K562 (cell line): ENCODE data around the gene PRDM11. TPM values are rescaled to one million over a fixed set of nuclear protein-coding genes. Genes with fewer than 3 reads are reported as not detected.

Experiments used
- ATAC-seq: fragments of 200-7000 bp; cut with Tn5 transposase; 3 replicates; pipeline ENCODE4 v1.9.1; 2020; ENCODE audit warnings: moderate library complexity
- BruUV-seq: library from RNA; stranded (reverse); fragments of 400-500 nt; replicated peaks from 2 replicates; lab custom pipeline; 2021; lab: Mats Ljungman, UMichigan
- CTCF ChIA-PET: fragments of 300-600 bp; formaldehyde crosslinking; extraction: SDS; loops from one replicate; lab custom pipeline; 2021; ENCODE audit warnings: low intra/inter-chr PET ratio; lab: Yijun Ruan, JAX
- POLR2A ChIA-PET: fragments of 300-600, 350-650 bp; sonication (Branson Sonifier 250); formaldehyde crosslinking; extraction: SDS; loops from one replicate; lab custom pipeline; 2021; ENCODE audit warnings: antibody characterized with exemption, inconsistent platforms; lab: Yijun Ruan, JAX
- DNase-seq, 4 experiments: peaks; one replicate each; pipeline versions ENCODE4 v3.0.0 to v3.0.0-alpha.2; 2011 to 2018; ENCODE audit warnings: low spot score in 3 of 4, mixed read lengths in 3 of 4; ENCODE audit errors: extremely low read depth in 1 of 4
- FAIRE-seq: peaks from 2 replicates; lab custom pipeline; 2011; peaks lifted over from hg19 to GRCh38; lab: Jason Lieb, UNC
- H2AFZ ChIP-seq: 2 replicates; pipeline ENCODE4 v1.6.0; 2011; ENCODE audit warnings: low read depth, low read length, control low read depth, inconsistent platforms
- H3K27ac ChIP-seq: fragments of 200-600 bp; 3 replicates; pipeline ENCODE4 v1.8.0; 2011; ENCODE audit warnings: low read depth, mild to moderate bottlenecking, control low read depth, inconsistent platforms, low read length, moderate library complexity, mixed read lengths; ENCODE audit errors: extremely low read depth
- H3K27me3 ChIP-seq, 2 experiments: fragments of 300-600 bp in 1 of 2; 2 replicates in 1 of 2; 3 replicates in 1 of 2; pipeline versions ENCODE4 v1.6.0 to v1.8.0; 2011; ENCODE audit warnings: inconsistent platforms in 2 of 2, low read length in 2 of 2, mild to moderate bottlenecking in 1 of 2, mixed read lengths in 1 of 2, moderate library complexity in 1 of 2; ENCODE audit not compliant: control insufficient read depth in 2 of 2, insufficient read depth in 2 of 2
- H3K36me3 ChIP-seq: fragments of 300-600 bp; 3 replicates; pipeline ENCODE4 v1.8.0; 2011; ENCODE audit warnings: mild to moderate bottlenecking, low read length, inconsistent platforms; ENCODE audit not compliant: control insufficient read depth, insufficient read depth
- H3K4me1 ChIP-seq, 2 experiments: fragments of 200-600 bp in 1 of 2; replicated peaks in 1 of 2; 2 replicates in 1 of 2; 3 replicates in 1 of 2; pipeline versions ENCODE4 v1.5.1 to v1.8.0; 2011; ENCODE audit warnings: inconsistent platforms in 2 of 2, low read length in 2 of 2, mild to moderate bottlenecking in 1 of 2, mixed read lengths in 1 of 2, moderate library complexity in 1 of 2; ENCODE audit not compliant: control insufficient read depth in 2 of 2, insufficient read depth in 2 of 2
- H3K4me2 ChIP-seq: 2 replicates; pipeline ENCODE4 v1.6.1; 2011; ENCODE audit warnings: low read length, control low read depth, inconsistent platforms, mixed read lengths; ENCODE audit not compliant: insufficient read depth
- H3K4me3 ChIP-seq: fragments of 200-600 bp; sonication (generic), shearing (Covaris generic); 2 replicates; pipeline ENCODE4 v1.5.1; 2016; ENCODE audit warnings: control low read depth, inconsistent platforms
- H3K79me2 ChIP-seq: fragments of 200-600 bp; 3 replicates; pipeline ENCODE4 v1.8.0; 2011; ENCODE audit warnings: low read length, inconsistent platforms; ENCODE audit not compliant: control insufficient read depth, insufficient read depth
- H3K9ac ChIP-seq, 2 experiments: 2 replicates each; pipeline versions ENCODE4 v1.6.0 to v1.6.1; 2011; ENCODE audit warnings: low read depth in 2 of 2, low read length in 2 of 2, control low read depth in 1 of 2, inconsistent platforms in 1 of 2, mild to moderate bottlenecking in 1 of 2, mixed read lengths in 1 of 2; ENCODE audit not compliant: insufficient read depth in 1 of 2
- H3K9me1 ChIP-seq: one replicate; pipeline ENCODE4 v1.6.0; 2011; ENCODE audit warnings: inconsistent platforms, mild to moderate bottlenecking, low read length, moderate library complexity; ENCODE audit not compliant: control insufficient read depth, insufficient read depth
- H3K9me3 ChIP-seq: replicated peaks from 2 replicates; pipeline ENCODE4 v1.5.1; 2011; ENCODE audit warnings: low read depth, low read length, inconsistent platforms; ENCODE audit not compliant: control insufficient read depth, insufficient read depth
- H4K20me1 ChIP-seq: replicated peaks from 2 replicates; pipeline ENCODE4 v1.6.1; 2011; ENCODE audit warnings: low read length, inconsistent platforms, mixed read lengths; ENCODE audit not compliant: control insufficient read depth, insufficient read depth
- BRD9 ChIP-seq: fragments of 450-650 bp; IDR thresholded peaks from 2 replicates; pipeline ENCODE4 v1.6.1; 2018; ENCODE audit warnings: low read depth; ENCODE audit not compliant: partially characterized antibody
- CCAR2 ChIP-seq: fragments of 200-400 bp; formaldehyde crosslinking; IDR thresholded peaks from 2 replicates; pipeline ENCODE4 v1.6.1; 2017; ENCODE audit warnings: mild to moderate bottlenecking, low read depth, low read length
- ELF1 ChIP-seq: fragments of 200-800 bp; sonication (Bioruptor generic); IDR thresholded peaks from 2 replicates; pipeline ENCODE4 v1.6.1; 2016; ENCODE audit warnings: missing genetic modification characterization, missing compliant biosample characterization
- GATA2 ChIP-seq: sonication (generic); formaldehyde crosslinking; IDR thresholded peaks from 2 replicates; pipeline ENCODE4 v1.4.0; 2020; ENCODE audit warnings: mild to moderate bottlenecking, missing genetic modification reagents
- HDGF ChIP-seq: fragments of 450-650 bp; IDR thresholded peaks from 2 replicates; pipeline ENCODE4 v1.6.1; 2016
- HEY1 ChIP-seq: fragments of 250-450 bp; sonication (Bioruptor Pico); IDR thresholded peaks from 2 replicates; pipeline ENCODE4 v1.5.0; 2020; ENCODE audit warnings: mild to moderate bottlenecking, moderate library complexity, borderline replicate concordance
- HNRNPUL1 ChIP-seq: fragments of 200-400 bp; formaldehyde crosslinking; IDR thresholded peaks from 2 replicates; pipeline ENCODE4 v1.6.1; 2017; ENCODE audit warnings: low read length
- KDM1A ChIP-seq, 2 experiments: fragments of 450-650 bp; IDR thresholded peaks; 2 replicates each; pipeline ENCODE4 v1.6.1; 2016; ENCODE audit warnings: mild to moderate bottlenecking in 2 of 2
- LEF1 ChIP-seq: fragments of 450-650 bp; IDR thresholded peaks from 2 replicates; pipeline ENCODE4 v1.6.1; 2016; ENCODE audit warnings: mild to moderate bottlenecking
- MIER1 ChIP-seq: fragments of 450-650 bp; IDR thresholded peaks from 2 replicates; pipeline ENCODE4 v1.6.1; 2016; ENCODE audit warnings: antibody characterized with exemption, mild to moderate bottlenecking, low read depth
- SAP30 ChIP-seq: fragments of 200-600 bp; sonication (generic); IDR thresholded peaks from 2 replicates; pipeline ENCODE4 v1.6.1; 2012; ENCODE audit warnings: borderline replicate concordance, low read depth, mild to moderate bottlenecking, moderate library complexity, low read length, control low read depth, inconsistent platforms; ENCODE audit not compliant: insufficient read depth, poor library complexity, severe bottlenecking
- SREBF1 ChIP-seq: fragments of 150-350 bp; IDR thresholded peaks from 2 replicates; pipeline ENCODE4 v1.6.1; 2014; ENCODE audit warnings: antibody characterized with exemption, low read depth, low read length, borderline replicate concordance
- TCF7 ChIP-seq: sonication (generic); IDR thresholded peaks from 2 replicates; pipeline ENCODE4 v1.6.1; 2016; ENCODE audit warnings: antibody characterized with exemption, borderline replicate concordance
- TOE1 ChIP-seq, 2 experiments: fragments of 450-650 bp in 1 of 2; sonication (generic) in 1 of 2; formaldehyde crosslinking in 1 of 2; IDR thresholded peaks; 2 replicates each; pipeline versions ENCODE4 v1.7.1 to v1.8.0; 2016 to 2022; ENCODE audit warnings: borderline replicate concordance in 2 of 2, mild to moderate bottlenecking in 2 of 2, antibody characterized with exemption in 1 of 2, inconsistent platforms in 1 of 2, low read depth in 1 of 2, missing genetic modification reagents in 1 of 2, moderate library complexity in 1 of 2
- ZNF23 ChIP-seq: fragments of 250-450 bp; sonication (Bioruptor Pico); IDR thresholded peaks from 2 replicates; pipeline ENCODE4 v1.4.0; 2020; ENCODE audit warnings: mild to moderate bottlenecking
- ZNF24 ChIP-seq: fragments of 450-650 bp; IDR thresholded peaks from 2 replicates; pipeline ENCODE4 v1.6.1; 2016
- ZNF696 ChIP-seq: fragments of 250-450 bp; sonication (Bioruptor Pico); conservative IDR thresholded peaks from 2 replicates; pipeline ENCODE4 v1.4.0; 2020; ENCODE audit warnings: mild to moderate bottlenecking, moderate library complexity
- ZNF707 ChIP-seq: fragments of 250-450 bp; sonication (Bioruptor Pico); conservative IDR thresholded peaks from 2 replicates; pipeline ENCODE4 v1.8.0; 2022; ENCODE audit warnings: inconsistent platforms, mild to moderate bottlenecking, moderate library complexity
- ZNF766 ChIP-seq: fragments of 200-800 bp; sonication (Bioruptor generic); conservative IDR thresholded peaks from 2 replicates; pipeline ENCODE4 v1.6.1; 2016; ENCODE audit warnings: missing genetic modification characterization, missing compliant biosample characterization
- WGBS: fragments of 100-300 bp; shearing (Covaris generic); methylation state at CpG from one replicate; pipeline ENCODE4 v1.1.6; 2016; ENCODE audit warnings: low coverage, mixed read lengths; ENCODE audit not compliant: insufficient coverage; ENCODE audit errors: missing lambda C conversion rate; 5-methylcytosine and 5-hydroxymethylcytosine counted together
- in situ Hi-C: fragments of 300-500 bp; cut with MboI; formaldehyde crosslinking; loops from 4 replicates; pipeline ENCODE4 v1.15.0; 2018; ENCODE audit warnings: inconsistent platforms, mixed read lengths
- intact Hi-C: fragments of 100-400 bp; cut with micrococcal nuclease; formaldehyde crosslinking; loops from 2 replicates; pipeline ENCODE4 v1.14.2; 2022
- polyA plus RNA-seq, 8 experiments: library from polyadenylated mRNA; depleted of rRNA in 4 of 8; stranded (reverse) in 5 of 8; unstranded in 3 of 8; fragments of >200 nt; fragmentation: Nextera tagmentation in 2 of 8; fragmentation: Illumina TruSeq in 1 of 8; extraction: Ambion mirVana in 2 of 8; extraction: Trizol in 1 of 8; gene quantifications; 2 replicates each; pipeline versions ENCODE4 v1.2.1 to v1.2.3, GENCODE V29; 2011 to 2014; ENCODE audit warnings: inconsistent platforms in 1 of 8, missing spikeins in 1 of 8
- total RNA-seq, 7 experiments: library from RNA; depleted of rRNA in 6 of 7; stranded (reverse); fragments of >200 nt in 6 of 7; fragmentation: Illumina TruSeq in 2 of 7; extraction: Trizol in 2 of 7; gene quantifications; 2 replicates each; pipeline versions ENCODE4 v1.2.1 to v1.2.3, GENCODE V29; 2011 to 2021; ENCODE audit warnings: low replicate concordance in 1 of 7

PRDM11 gene
- total and polyA plus RNA-seq, 9 of the 15 experiments (the other 6 are each of a cell fraction or from before 2014, with no cell fraction given), result 0.01 to 1.1 (median 0.29) TPM

DNA sequence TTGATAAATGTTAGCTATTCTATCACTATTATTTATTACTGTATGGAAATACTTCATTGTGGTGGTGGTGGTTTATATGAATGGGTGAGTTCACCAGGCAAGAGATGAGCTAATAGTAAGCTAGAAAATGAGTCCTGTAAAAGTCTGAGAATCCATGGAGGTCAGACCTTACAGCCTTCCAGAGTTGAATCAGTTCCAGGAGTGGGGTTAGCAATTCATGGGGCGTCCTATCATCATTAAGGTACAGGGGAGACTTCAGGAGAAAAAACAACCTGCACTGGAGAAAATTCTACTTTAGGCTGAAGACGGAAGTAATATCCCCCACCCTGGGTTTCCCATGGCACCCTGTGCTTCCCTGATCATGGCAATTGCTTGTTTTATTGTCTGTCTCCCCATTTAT, 133.2 kb downstream of the PRDM11 start:
- H3K4me1 ChIP-seq, result no peaks in the 10 kb centered on the region
- CTCF ChIA-PET, result no interaction called here
- no peak overlapping the region for H3K9ac ChIP-seq
- in situ Hi-C loops (loop anchor here (25.0 kb wide), 1 partner anchor 167 kb away; no protein-coding TSS in a partner anchor), intact Hi-C loops (no loop called here)
- H3K4me2 ChIP-seq, result no peak overlapping the region
- ATAC-seq, result no peak
- no peaks in the 10 kb centered on the region for H3K9me3 ChIP-seq
- 0% methylated on average over 2 of the region's 2 CpGs for whole genome bisulfite sequencing
- no peak overlapping the region for H3K27ac ChIP-seq
- no peaks in the 10 kb centered on the region for H3K36me3 ChIP-seq
- POLR2A ChIA-PET, result no interaction called here
- BruUV-seq, result no TSS peak
- H2AFZ ChIP-seq, result no peak overlapping the region
- H3K4me3 ChIP-seq, result no peak overlapping the region
- no peak for DNase-seq
- no peaks in the 10 kb centered on the region for H3K9me1 ChIP-seq
- TF ChIP-seq ZNF23 (CRISPR knock-in tag) (no peak), SAP30 (no peak), ZNF707 (CRISPR knock-in tag) (peak; percentile 74)
- TF ChIP-seq, all 486 proteins: peak for 1
- no peak for FAIRE-seq
- Histone ChIP-seq H3K27me3 (no peaks in the 10 kb centered on the region; a peak in 1 of 5 replicates), H3K79me2 (no peaks in the 10 kb centered on the region), H4K20me1 (no peaks in the 10 kb centered on the region; the same call in 1 of the 2 replicates)

DNA sequence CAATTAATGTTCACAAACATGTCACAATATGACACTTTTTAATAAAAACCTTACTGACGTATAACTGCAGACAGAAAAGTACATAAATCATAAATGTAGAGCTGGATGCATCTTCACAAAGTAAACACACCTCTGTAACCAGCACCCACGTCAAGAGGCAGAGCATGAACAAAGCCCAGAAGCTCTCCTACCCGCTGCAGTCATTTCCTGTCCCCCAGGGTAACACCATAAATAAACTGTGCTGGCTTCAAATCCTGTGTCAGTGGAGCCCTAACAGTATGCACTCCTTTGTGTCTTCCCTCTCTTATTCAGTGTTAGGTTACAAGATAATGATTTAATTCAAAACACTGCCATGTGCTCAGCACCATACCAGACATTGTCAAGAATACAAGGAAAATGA, 134.0 kb downstream of the PRDM11 start:
- H3K79me2 ChIP-seq, result no peaks in the 10 kb centered on the region
- no peaks in the 10 kb centered on the region for H3K36me3 ChIP-seq
- DNase-seq (no peak), FAIRE-seq (no peak), ATAC-seq (no peak)
- H2AFZ ChIP-seq, result no peak overlapping the region
- intact Hi-C loops, result no loop called here
- no peaks in the 10 kb centered on the region for H3K9me1 ChIP-seq
- H3K9me3 ChIP-seq, result no peaks in the 10 kb centered on the region
- no TSS peak for BruUV-seq
- ChIA-PET POLR2A (interaction anchor here (0.7 kb wide), 1 partner anchor 421 kb away, joined by 4 read pairs; no protein-coding TSS in a partner anchor), CTCF (no interaction called here)
- H3K4me2 ChIP-seq, result no peak overlapping the region
- no peaks in the 10 kb centered on the region for H3K4me1 ChIP-seq
- peaks cover 1 to 7% of the 10 kb centered on the region in 2 experiments; a peak in 2 of 5 replicates for H3K27me3 ChIP-seq
- H3K27ac ChIP-seq, result no peak overlapping the region
- in situ Hi-C loops, result loop anchor here (25.0 kb wide), 1 partner anchor 168 kb away; no protein-coding TSS in a partner anchor
- no peak overlapping the region for H3K9ac ChIP-seq
- 0% methylated on average over 3 of the region's 3 CpGs for WGBS
- no peaks in the 10 kb centered on the region; the same call in 1 of the 2 replicates for H4K20me1 ChIP-seq
- H3K4me3 ChIP-seq, result no peak overlapping the region
- TF ChIP-seq MIER1 (no peak), HNRNPUL1 (no peak), TOE1 (IDR thresholded peaks at IDR 0.05; ENCODE audit: borderline replicate concordance) (no peak), TOE1 (CRISPR knock-in tag; IDR thresholded peaks at IDR 0.05; ENCODE audit: borderline replicate concordance, low read depth) (no peak), ZNF696 (no peak), ELF1 (tag) (no peak), KDM1A (IDR thresholded peaks at IDR 0.05) (no peak), HEY1 (CRISPR knock-in tag) (no peak), GATA2 (no peak), TCF7 (no peak), BRD9 (no peak), HDGF (no peak), CCAR2 (no peak), ZNF24 (no peak), ZNF766 (CRISPR knock-in tag) (no peak), SREBF1 (no peak), LEF1 (no peak)
